Effector memory CD4-positive, alpha-beta T cell (primary cell): Measurements from ENCODE around the gene PCSK2.

Source experiments
- DNase-seq, 3 donors: peaks; one replicate each; pipeline ENCODE4 v3.0.0-alpha.2; 2020
- H3K27ac ChIP-seq: 2 replicates; pipeline ENCODE4 v1.7.0; 2013; ENCODE audit warnings: mild to moderate bottlenecking, low read length, moderate library complexity; ENCODE audit not compliant: insufficient read depth, poor library complexity, severe bottlenecking
- H3K27me3 ChIP-seq: replicated peaks from 2 replicates; pipeline ENCODE4 v1.7.0; 2013; ENCODE audit warnings: mild to moderate bottlenecking, low read length; ENCODE audit not compliant: insufficient read depth, control insufficient read depth, poor library complexity, severe bottlenecking
- H3K36me3 ChIP-seq: 2 replicates; pipeline ENCODE4 v1.7.0; 2013; ENCODE audit warnings: mild to moderate bottlenecking, low read length, moderate library complexity; ENCODE audit not compliant: control insufficient read depth, insufficient read depth
- H3K4me1 ChIP-seq: 2 replicates; pipeline ENCODE4 v1.7.0; 2013; ENCODE audit warnings: low read length, mild to moderate bottlenecking; ENCODE audit not compliant: control insufficient read depth, insufficient read depth, poor library complexity, severe bottlenecking
- H3K4me3 ChIP-seq: 2 replicates; pipeline ENCODE4 v1.7.0; 2013; ENCODE audit warnings: low read length, low read depth, mild to moderate bottlenecking; ENCODE audit not compliant: insufficient read depth, poor library complexity, severe bottlenecking
- H3K9me3 ChIP-seq: 2 replicates; pipeline ENCODE4 v1.7.0; 2013; ENCODE audit warnings: mild to moderate bottlenecking, low read length, moderate library complexity; ENCODE audit not compliant: control insufficient read depth

The PCSK2 gene

GRCh38 chr20:17449031-17449430 lies 222.2 kb downstream of the PCSK2 start:
- no peaks in the 10 kb centered on the region for H3K36me3 ChIP-seq
- no peak for DNase-seq
- no peak overlapping the region for H3K27ac ChIP-seq
- H3K9me3 ChIP-seq, result no peaks in the 10 kb centered on the region
- no peak overlapping the region for H3K4me3 ChIP-seq
- H3K4me1 ChIP-seq, result no peaks in the 10 kb centered on the region
- H3K27me3 ChIP-seq, result no peaks in the 10 kb centered on the region

GRCh38 chr20:17452441-17452840 lies 225.6 kb downstream of the PCSK2 start:
- H3K4me1 ChIP-seq, result no peaks in the 10 kb centered on the region
- H3K27me3 ChIP-seq, result no peaks in the 10 kb centered on the region
- H3K9me3 ChIP-seq, result no peaks in the 10 kb centered on the region
- H3K36me3 ChIP-seq, result no peaks in the 10 kb centered on the region
- no peak for DNase-seq
- H3K4me3 ChIP-seq, result no peak overlapping the region
- H3K27ac ChIP-seq, result no peak overlapping the region

DNA sequence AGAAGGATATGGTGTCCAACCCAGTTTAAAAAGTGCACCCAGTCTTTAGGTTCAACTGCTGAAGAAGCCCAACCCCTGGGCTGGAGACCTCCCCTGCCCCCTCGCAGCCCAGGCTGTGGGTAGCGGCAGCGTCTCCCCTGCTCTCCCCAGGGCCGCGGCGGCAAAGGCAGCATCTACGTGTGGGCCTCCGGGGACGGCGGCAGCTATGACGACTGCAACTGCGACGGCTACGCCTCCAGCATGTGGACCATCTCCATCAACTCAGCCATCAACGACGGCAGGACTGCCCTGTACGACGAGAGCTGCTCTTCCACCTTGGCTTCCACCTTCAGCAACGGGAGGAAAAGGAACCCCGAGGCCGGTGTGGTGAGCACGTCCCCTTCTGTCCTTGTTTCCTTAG lies 226.8 kb downstream of the PCSK2 start:
- Histone ChIP-seq H3K4me1 (no peaks in the 10 kb centered on the region), H3K36me3 (no peaks in the 10 kb centered on the region), H3K4me3 (no peak overlapping the region), H3K27me3 (no peaks in the 10 kb centered on the region), H3K27ac (no peak overlapping the region), H3K9me3 (no peaks in the 10 kb centered on the region)
- no peak for DNase-seq

DNA sequence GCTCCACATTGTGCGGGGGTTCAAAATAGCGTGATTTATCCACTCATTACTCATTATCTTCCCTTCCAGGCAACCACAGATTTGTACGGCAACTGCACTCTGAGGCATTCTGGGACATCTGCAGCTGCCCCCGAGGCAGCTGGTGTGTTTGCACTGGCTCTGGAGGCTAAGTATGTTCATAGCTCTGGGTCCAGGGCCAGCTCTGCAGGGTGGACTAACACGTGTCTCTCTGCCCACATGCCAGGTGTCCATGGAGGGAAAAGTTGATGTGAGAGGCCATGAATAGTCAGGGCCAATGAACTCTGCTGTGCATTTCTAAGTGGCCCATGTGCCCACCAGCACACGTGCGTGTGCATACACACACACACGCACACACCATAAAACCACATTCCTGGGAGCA lies 229.4 kb downstream of the PCSK2 start:
- no peaks in the 10 kb centered on the region for H3K36me3 ChIP-seq
- no peak overlapping the region for H3K27ac ChIP-seq
- H3K4me1 ChIP-seq, result no peaks in the 10 kb centered on the region
- no peaks in the 10 kb centered on the region for H3K9me3 ChIP-seq
- no peak overlapping the region for H3K4me3 ChIP-seq
- H3K27me3 ChIP-seq, result no peaks in the 10 kb centered on the region
- DNase-seq, result no peak

GRCh38 chr20:17457079-17457478 lies 230.2 kb downstream of the PCSK2 start:
- H3K4me3 ChIP-seq, result no peak overlapping the region
- DNase-seq, result no peak
- H3K27me3 ChIP-seq, result no peaks in the 10 kb centered on the region
- H3K4me1 ChIP-seq, result no peaks in the 10 kb centered on the region
- H3K9me3 ChIP-seq, result no peaks in the 10 kb centered on the region
- H3K27ac ChIP-seq, result no peak overlapping the region
- H3K36me3 ChIP-seq, result no peaks in the 10 kb centered on the region

- Histone ChIP-seq H3K9me3 (no peaks in the 10 kb centered on the region), H3K4me1 (no peaks in the 10 kb centered on the region), H3K27ac (no peak overlapping the region), H3K36me3 (no peaks in the 10 kb centered on the region), H3K4me3 (no peak overlapping the region), H3K27me3 (no peaks in the 10 kb centered on the region)
- DNase-seq, result no peak
Observed at GRCh38 chr20:17457588-17458190, 230.8 kb downstream of the PCSK2 start.

DNA sequence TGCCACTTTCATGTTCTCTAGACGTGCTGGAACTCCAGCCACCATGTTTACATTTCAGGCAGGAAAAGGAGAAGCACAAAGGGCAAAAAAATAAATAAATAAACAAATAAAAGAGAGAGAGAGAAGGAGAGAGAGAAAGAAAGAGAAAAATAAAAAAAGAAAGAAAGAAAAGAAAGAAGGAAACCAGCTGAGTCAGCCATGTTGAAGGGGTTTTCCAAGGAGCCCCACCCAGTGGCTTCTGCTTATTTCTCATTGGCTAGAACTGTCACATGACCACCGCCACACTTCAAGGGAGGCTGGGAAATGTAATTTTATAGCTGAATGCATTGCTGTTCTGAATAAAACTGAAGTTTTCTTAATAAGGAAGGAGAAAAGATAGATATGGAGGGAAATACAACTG lies 233.3 kb downstream of the PCSK2 start:
- no peaks in the 10 kb centered on the region for H3K27me3 ChIP-seq
- H3K4me3 ChIP-seq, result no peak overlapping the region
- H3K9me3 ChIP-seq, result no peaks in the 10 kb centered on the region
- DNase-seq, result no peak
- no peaks in the 10 kb centered on the region for H3K4me1 ChIP-seq
- H3K36me3 ChIP-seq, result no peaks in the 10 kb centered on the region
- no peak overlapping the region for H3K27ac ChIP-seq

DNA sequence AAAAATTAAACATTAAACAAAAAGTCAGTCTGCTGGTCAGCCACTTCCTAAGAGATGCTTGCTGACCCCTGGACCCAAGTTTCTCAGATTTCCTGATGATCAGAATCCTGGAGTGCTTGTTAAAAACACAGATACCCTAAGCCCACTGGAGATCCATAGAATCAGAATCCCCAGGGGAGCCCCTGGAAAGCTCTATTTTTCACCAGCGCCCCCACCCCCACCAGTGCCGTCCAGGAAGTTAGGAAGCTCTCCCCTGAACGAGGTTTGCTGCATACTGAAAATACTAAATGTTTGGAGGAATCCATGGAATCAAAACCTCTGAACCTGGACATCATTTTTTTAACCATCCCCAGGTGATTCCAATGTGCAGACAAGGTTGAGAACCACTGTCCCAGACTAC lies 235.1 kb downstream of the PCSK2 start:
- H3K36me3 ChIP-seq, result no peaks in the 10 kb centered on the region
- DNase-seq, result no peak
- no peak overlapping the region for H3K4me3 ChIP-seq
- no peak overlapping the region for H3K27ac ChIP-seq
- no peaks in the 10 kb centered on the region for H3K4me1 ChIP-seq
- H3K9me3 ChIP-seq, result no peaks in the 10 kb centered on the region
- H3K27me3 ChIP-seq, result no peaks in the 10 kb centered on the region

DNA sequence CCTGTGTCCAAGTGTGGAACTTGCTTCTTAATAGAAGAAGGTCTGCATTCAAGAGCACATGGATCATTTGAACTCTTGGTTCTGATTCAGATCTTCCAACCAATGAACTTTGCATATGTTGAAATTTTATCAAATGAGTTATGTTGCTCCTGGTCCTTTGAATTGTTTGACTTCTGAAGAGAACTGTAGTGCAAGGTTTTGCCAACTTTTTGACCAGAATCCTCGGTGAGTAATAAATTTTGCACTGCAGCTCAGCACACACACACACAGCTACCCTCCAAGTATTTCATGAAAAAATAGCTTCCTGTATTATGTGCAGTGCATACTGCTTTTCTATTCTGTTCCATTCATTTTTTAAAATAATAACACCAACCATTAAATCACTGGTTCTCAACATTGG lies 236.9 kb downstream of the PCSK2 start:
- no peak overlapping the region for H3K4me3 ChIP-seq
- H3K36me3 ChIP-seq, result no peaks in the 10 kb centered on the region
- DNase-seq, result no peak
- no peaks in the 10 kb centered on the region for H3K27me3 ChIP-seq
- H3K27ac ChIP-seq, result no peak overlapping the region
- H3K4me1 ChIP-seq, result no peaks in the 10 kb centered on the region
- H3K9me3 ChIP-seq, result no peaks in the 10 kb centered on the region

- Histone ChIP-seq H3K9me3 (no peaks in the 10 kb centered on the region), H3K36me3 (no peaks in the 10 kb centered on the region), H3K27ac (no peak overlapping the region), H3K27me3 (no peaks in the 10 kb centered on the region), H3K4me1 (no peaks in the 10 kb centered on the region), H3K4me3 (no peak overlapping the region)
- DNase-seq, result no peak
Observed at GRCh38 chr20:17465236-17465635, 238.4 kb downstream of the PCSK2 start.

GRCh38 chr20:17466641-17467040 lies 239.8 kb downstream of the PCSK2 start:
- no peaks in the 10 kb centered on the region for H3K9me3 ChIP-seq

More at GRCh38 chr20:17466641-17467040, 239.8 kb downstream of the PCSK2 start:
- H3K4me1 ChIP-seq, result no peaks in the 10 kb centered on the region
- H3K27ac ChIP-seq, result no peak overlapping the region
- no peaks in the 10 kb centered on the region for H3K27me3 ChIP-seq
- H3K36me3 ChIP-seq, result no peaks in the 10 kb centered on the region
- H3K4me3 ChIP-seq, result no peak overlapping the region
- DNase-seq, result no peak
